ENCODE results near the gene ILK.
A peak's percentile ranks its signal among the peaks of the same experiment; 100 is the strongest.

The ILK gene

GRCh38 chr11:6615046-6615445, 11.5 kb downstream of the ILK start:
- no peak for TF ChIP-seq CTCF (IDR thresholded peaks at IDR 0.05; ENCODE audit: control insufficient read depth, extremely low read depth, insufficient read depth)
- no peak for DNase-seq (ENCODE audit: low read depth)
- no peak overlapping the region for H3K4me3 ChIP-seq (ENCODE audit: low read depth, low read length)

GRCh38 chr11:6615882-6616585, 12.5 kb downstream of the ILK start:
- TF ChIP-seq CTCF (IDR thresholded peaks at IDR 0.05; ENCODE audit: control insufficient read depth, extremely low read depth, insufficient read depth): no peak
- no peak for DNase-seq (ENCODE audit: low read depth)

GRCh38 chr11:6616596-6617250, 13.1 kb downstream of the ILK start:
- no peak for TF ChIP-seq CTCF (IDR thresholded peaks at IDR 0.05; ENCODE audit: control insufficient read depth, extremely low read depth, insufficient read depth)
- H3K4me3 ChIP-seq (ENCODE audit: low read depth, low read length): no peak overlapping the region
- DNase-seq (ENCODE audit: low read depth): no peak

More at GRCh38 chr11:6615882-6616585, 12.5 kb downstream of the ILK start:
- no peak overlapping the region for H3K4me3 ChIP-seq (ENCODE audit: low read depth, low read length)

GRCh38 chr11:6617315-6617781, 13.8 kb downstream of the ILK start:
- no peak overlapping the region for H3K4me3 ChIP-seq (ENCODE audit: low read depth, low read length)
- no peak for DNase-seq (ENCODE audit: low read depth)
- no peak for TF ChIP-seq CTCF (IDR thresholded peaks at IDR 0.05; ENCODE audit: control insufficient read depth, extremely low read depth, insufficient read depth)

- DNase-seq (ENCODE audit: low read depth): no peak
- peak overlapping the region; percentile 97 for H3K4me3 ChIP-seq (ENCODE audit: low read depth, low read length)
- TF ChIP-seq CTCF (IDR thresholded peaks at IDR 0.05; ENCODE audit: control insufficient read depth, extremely low read depth, insufficient read depth): no peak
These were observed 14.8 kb downstream of the ILK start for GRCh38 chr11:6618117-6619003.

GRCh38 chr11:6619004-6619745, 15.6 kb downstream of the ILK start, which contains the start of gene TPP1:
TPP1 (minus strand) TSS chr11:6619422; CDS start chr11:6619400, 22 bp downstream.
- H3K4me3 ChIP-seq (ENCODE audit: low read depth, low read length): peak within 1 kb of the TSS; percentile 97
- DNase-seq (ENCODE audit: low read depth): peak; percentile 72
- TF ChIP-seq CTCF (IDR thresholded peaks at IDR 0.05; ENCODE audit: control insufficient read depth, extremely low read depth, insufficient read depth): no peak
